Measurements from ENCODE around the gene KCNAB1.

DNA sequence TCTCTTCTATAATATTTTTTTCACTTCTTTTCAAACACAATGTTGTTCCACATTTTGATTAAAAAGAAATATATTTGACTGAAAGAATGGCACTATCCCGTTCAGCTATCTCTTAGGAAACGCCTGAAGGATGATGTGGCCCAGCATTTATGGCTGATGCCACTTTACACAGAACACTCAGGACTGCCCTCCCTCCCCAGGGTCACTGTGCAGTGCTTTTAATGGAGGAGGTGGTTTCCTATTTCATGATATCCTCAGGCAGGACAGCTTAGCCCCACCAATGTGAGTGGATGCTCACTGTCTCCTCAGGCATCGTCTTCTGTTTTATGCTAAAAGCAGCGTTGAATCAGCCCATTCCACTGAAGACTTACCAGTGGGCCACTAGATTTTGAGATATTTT, 135.9 kb downstream of the KCNAB1 start:
- TF ChIP-seq, protein P1, sequence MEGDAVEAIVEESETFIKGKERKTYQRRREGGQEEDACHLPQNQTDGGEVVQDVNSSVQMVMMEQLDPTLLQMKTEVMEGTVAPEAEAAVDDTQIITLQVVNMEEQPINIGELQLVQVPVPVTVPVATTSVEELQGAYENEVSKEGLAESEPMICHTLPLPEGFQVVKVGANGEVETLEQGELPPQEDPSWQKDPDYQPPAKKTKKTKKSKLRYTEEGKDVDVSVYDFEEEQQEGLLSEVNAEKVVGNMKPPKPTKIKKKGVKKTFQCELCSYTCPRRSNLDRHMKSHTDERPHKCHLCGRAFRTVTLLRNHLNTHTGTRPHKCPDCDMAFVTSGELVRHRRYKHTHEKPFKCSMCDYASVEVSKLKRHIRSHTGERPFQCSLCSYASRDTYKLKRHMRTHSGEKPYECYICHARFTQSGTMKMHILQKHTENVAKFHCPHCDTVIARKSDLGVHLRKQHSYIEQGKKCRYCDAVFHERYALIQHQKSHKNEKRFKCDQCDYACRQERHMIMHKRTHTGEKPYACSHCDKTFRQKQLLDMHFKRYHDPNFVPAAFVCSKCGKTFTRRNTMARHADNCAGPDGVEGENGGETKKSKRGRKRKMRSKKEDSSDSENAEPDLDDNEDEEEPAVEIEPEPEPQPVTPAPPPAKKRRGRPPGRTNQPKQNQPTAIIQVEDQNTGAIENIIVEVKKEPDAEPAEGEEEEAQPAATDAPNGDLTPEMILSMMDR (conservative IDR thresholded peaks at IDR 0.05 in 1 of 2, IDR thresholded peaks at IDR 0.05 in 1 of 2; ENCODE audit: low read depth in 1 of 2, low read length in 2 of 2) = no peak
- no peak for TF ChIP-seq EZH2 (IDR thresholded peaks at IDR 0.05; ENCODE audit: low read length, missing control alignments)

Data from fibroblast of lung (primary cell).